Measurements from ENCODE around the gene DOHH.

Gene DOHH

GRCh38 chr19:3543150-3544057, 42.9 kb upstream of the DOHH start:
- Histone ChIP-seq H3K36me3 (ENCODE audit: control insufficient read depth, insufficient read depth, low read length) (no peaks in the 10 kb centered on the region), H3K4me3 (ENCODE audit: insufficient read depth, low read depth, low read length) (no peak overlapping the region), H3K9me3 (ENCODE audit: control insufficient read depth, low read length) (no peaks in the 10 kb centered on the region), H3K27me3 (ENCODE audit: control insufficient read depth, insufficient read depth, low read length, poor library complexity, severe bottlenecking) (no peaks in the 10 kb centered on the region), H3K4me1 (ENCODE audit: control insufficient read depth, insufficient read depth, low read length) (peaks cover 13% of the 10 kb centered on the region), H3K27ac (ENCODE audit: insufficient read depth, low read depth, low read length, poor library complexity, severe bottlenecking) (no peak overlapping the region)
- WGBS, 2 experiments: 95 to 96% methylated on average over 47 of the region's 47 CpGs

GRCh38 chr19:3539756-3540118, 39.3 kb upstream of the DOHH start:
- H3K4me1 ChIP-seq (ENCODE audit: control insufficient read depth, insufficient read depth, low read length): peaks cover 10% of the 10 kb centered on the region
- no peak overlapping the region for H3K4me3 ChIP-seq (ENCODE audit: insufficient read depth, low read depth, low read length)
- H3K9me3 ChIP-seq (ENCODE audit: control insufficient read depth, low read length): no peaks in the 10 kb centered on the region
- H3K36me3 ChIP-seq (ENCODE audit: control insufficient read depth, insufficient read depth, low read length): no peaks in the 10 kb centered on the region
- WGBS, 2 experiments: 100% methylated on average over 1 of the region's 1 CpG
- no peaks in the 10 kb centered on the region for H3K27me3 ChIP-seq (ENCODE audit: control insufficient read depth, insufficient read depth, low read length, poor library complexity, severe bottlenecking)
- no peak overlapping the region for H3K27ac ChIP-seq (ENCODE audit: insufficient read depth, low read depth, low read length, poor library complexity, severe bottlenecking)

GRCh38 chr19:3538965-3539755, 38.7 kb upstream of the DOHH start, which contains the start of gene TEKTIP1:
Gene TEKTIP1 (plus strand): TSS chr19:3539174. CDS start chr19:3539178, 4 bp downstream.
- no peak within 1 kb of the TSS for H3K27ac ChIP-seq (ENCODE audit: insufficient read depth, low read depth, low read length, poor library complexity, severe bottlenecking)
- WGBS, 2 experiments: 70 to 71% methylated on average over 28 of the region's 28 CpGs

GRCh38 chr19:3538258-3538929, 37.9 kb upstream of the DOHH start:
- H3K27ac ChIP-seq (ENCODE audit: insufficient read depth, low read depth, low read length, poor library complexity, severe bottlenecking): no peak overlapping the region
- peaks cover 7% of the 10 kb centered on the region for H3K36me3 ChIP-seq (ENCODE audit: control insufficient read depth, insufficient read depth, low read length)
- H3K4me3 ChIP-seq (ENCODE audit: insufficient read depth, low read depth, low read length): no peak overlapping the region
- H3K9me3 ChIP-seq (ENCODE audit: control insufficient read depth, low read length): no peaks in the 10 kb centered on the region
- WGBS, 2 experiments: 92 to 93% methylated on average over 25 of the region's 25 CpGs
- H3K27me3 ChIP-seq (ENCODE audit: control insufficient read depth, insufficient read depth, low read length, poor library complexity, severe bottlenecking): no peaks in the 10 kb centered on the region
- H3K4me1 ChIP-seq (ENCODE audit: control insufficient read depth, insufficient read depth, low read length): peaks cover 5% of the 10 kb centered on the region

More at GRCh38 chr19:3538965-3539755, 38.7 kb upstream of the DOHH start, which contains the start of gene TEKTIP1:
- Histone ChIP-seq H3K9me3 (ENCODE audit: control insufficient read depth, low read length) (no peaks in the 10 kb centered on the region), H3K36me3 (ENCODE audit: control insufficient read depth, insufficient read depth, low read length) (peaks cover 3% of the 10 kb centered on the region), H3K4me3 (ENCODE audit: insufficient read depth, low read depth, low read length) (no peak within 1 kb of the TSS), H3K27me3 (ENCODE audit: control insufficient read depth, insufficient read depth, low read length, poor library complexity, severe bottlenecking) (no peaks in the 10 kb centered on the region), H3K4me1 (ENCODE audit: control insufficient read depth, insufficient read depth, low read length) (peaks cover 5% of the 10 kb centered on the region)

- Histone ChIP-seq H3K36me3 (ENCODE audit: control insufficient read depth, insufficient read depth, low read length) (peaks cover 14% of the 10 kb centered on the region), H3K9me3 (ENCODE audit: control insufficient read depth, low read length) (no peaks in the 10 kb centered on the region)
These were observed 37.2 kb upstream of the DOHH start for GRCh38 chr19:3537438-3538240.

GRCh38 chr19:3537101-3537437, 36.6 kb upstream of the DOHH start:
- Histone ChIP-seq H3K4me1 (ENCODE audit: control insufficient read depth, insufficient read depth, low read length) (peaks cover 5% of the 10 kb centered on the region), H3K27ac (ENCODE audit: insufficient read depth, low read depth, low read length, poor library complexity, severe bottlenecking) (no peak overlapping the region), H3K36me3 (ENCODE audit: control insufficient read depth, insufficient read depth, low read length) (peaks cover 19% of the 10 kb centered on the region), H3K4me3 (ENCODE audit: insufficient read depth, low read depth, low read length) (no peak overlapping the region), H3K9me3 (ENCODE audit: control insufficient read depth, low read length) (no peaks in the 10 kb centered on the region), H3K27me3 (ENCODE audit: control insufficient read depth, insufficient read depth, low read length, poor library complexity, severe bottlenecking) (no peaks in the 10 kb centered on the region)
- WGBS, 2 experiments: 92 to 94% methylated on average over 13 of the region's 13 CpGs

More at GRCh38 chr19:3537438-3538240, 37.2 kb upstream of the DOHH start:
- Histone ChIP-seq H3K4me3 (ENCODE audit: insufficient read depth, low read depth, low read length) (no peak overlapping the region), H3K27ac (ENCODE audit: insufficient read depth, low read depth, low read length, poor library complexity, severe bottlenecking) (no peak overlapping the region), H3K4me1 (ENCODE audit: control insufficient read depth, insufficient read depth, low read length) (peaks cover 5% of the 10 kb centered on the region), H3K27me3 (ENCODE audit: control insufficient read depth, insufficient read depth, low read length, poor library complexity, severe bottlenecking) (no peaks in the 10 kb centered on the region)
- 92 to 94% methylated on average over 22 of the region's 22 CpGs for WGBS, 2 experiments

- 93 to 95% methylated on average over 27 of the region's 27 CpGs for WGBS, 2 experiments
- peaks cover 24% of the 10 kb centered on the region for H3K36me3 ChIP-seq (ENCODE audit: control insufficient read depth, insufficient read depth, low read length)
- H3K4me1 ChIP-seq (ENCODE audit: control insufficient read depth, insufficient read depth, low read length): peaks cover 5% of the 10 kb centered on the region
- no peaks in the 10 kb centered on the region for H3K9me3 ChIP-seq (ENCODE audit: control insufficient read depth, low read length)
- no peak overlapping the region for H3K27ac ChIP-seq (ENCODE audit: insufficient read depth, low read depth, low read length, poor library complexity, severe bottlenecking)
- no peaks in the 10 kb centered on the region for H3K27me3 ChIP-seq (ENCODE audit: control insufficient read depth, insufficient read depth, low read length, poor library complexity, severe bottlenecking)
- no peak overlapping the region for H3K4me3 ChIP-seq (ENCODE audit: insufficient read depth, low read depth, low read length)
These were observed 36.1 kb upstream of the DOHH start for GRCh38 chr19:3536429-3537100.

- H3K4me1 ChIP-seq (ENCODE audit: control insufficient read depth, insufficient read depth, low read length): peaks cover 5% of the 10 kb centered on the region
- no peaks in the 10 kb centered on the region for H3K9me3 ChIP-seq (ENCODE audit: control insufficient read depth, low read length)
- H3K27me3 ChIP-seq (ENCODE audit: control insufficient read depth, insufficient read depth, low read length, poor library complexity, severe bottlenecking): no peaks in the 10 kb centered on the region
- no peak overlapping the region for H3K27ac ChIP-seq (ENCODE audit: insufficient read depth, low read depth, low read length, poor library complexity, severe bottlenecking)
- H3K36me3 ChIP-seq (ENCODE audit: control insufficient read depth, insufficient read depth, low read length): peaks cover 30% of the 10 kb centered on the region
- WGBS, 2 experiments: 93 to 94% methylated on average over 7 to 10 of the region's 10 CpGs
- H3K4me3 ChIP-seq (ENCODE audit: insufficient read depth, low read depth, low read length): no peak overlapping the region
These were observed 35.5 kb upstream of the DOHH start for GRCh38 chr19:3535981-3536380.

- H3K4me3 ChIP-seq (ENCODE audit: insufficient read depth, low read depth, low read length): no peak overlapping the region
- H3K36me3 ChIP-seq (ENCODE audit: control insufficient read depth, insufficient read depth, low read length): peaks cover 34% of the 10 kb centered on the region
- WGBS, 2 experiments: 93 to 95% methylated on average over 14 of the region's 14 CpGs
- H3K27me3 ChIP-seq (ENCODE audit: control insufficient read depth, insufficient read depth, low read length, poor library complexity, severe bottlenecking): no peaks in the 10 kb centered on the region
- H3K9me3 ChIP-seq (ENCODE audit: control insufficient read depth, low read length): no peaks in the 10 kb centered on the region
- H3K4me1 ChIP-seq (ENCODE audit: control insufficient read depth, insufficient read depth, low read length): peaks cover 5% of the 10 kb centered on the region
- H3K27ac ChIP-seq (ENCODE audit: insufficient read depth, low read depth, low read length, poor library complexity, severe bottlenecking): no peak overlapping the region
These were observed 35.1 kb upstream of the DOHH start for GRCh38 chr19:3535563-3535965.

Data from ectodermal cell (in vitro differentiated cells).